Hematopoietic multipotent progenitor cell treated with erythropoietin and hydrocortisone succinate and interleukin-3 and kit ligand, for 6 days (in vitro differentiated cells): ENCODE measurements around the gene NISCH.
"Not testable (repeated sequence)": the region's sequence is repeated elsewhere in the genome, so short reads cannot be mapped to it uniquely, and the experiment has no call there.

ENCODE experiments used
- DNase-seq: peaks from one replicate; pipeline ENCODE4 v3.0.0-alpha.2; 2015

NISCH gene

DNA sequence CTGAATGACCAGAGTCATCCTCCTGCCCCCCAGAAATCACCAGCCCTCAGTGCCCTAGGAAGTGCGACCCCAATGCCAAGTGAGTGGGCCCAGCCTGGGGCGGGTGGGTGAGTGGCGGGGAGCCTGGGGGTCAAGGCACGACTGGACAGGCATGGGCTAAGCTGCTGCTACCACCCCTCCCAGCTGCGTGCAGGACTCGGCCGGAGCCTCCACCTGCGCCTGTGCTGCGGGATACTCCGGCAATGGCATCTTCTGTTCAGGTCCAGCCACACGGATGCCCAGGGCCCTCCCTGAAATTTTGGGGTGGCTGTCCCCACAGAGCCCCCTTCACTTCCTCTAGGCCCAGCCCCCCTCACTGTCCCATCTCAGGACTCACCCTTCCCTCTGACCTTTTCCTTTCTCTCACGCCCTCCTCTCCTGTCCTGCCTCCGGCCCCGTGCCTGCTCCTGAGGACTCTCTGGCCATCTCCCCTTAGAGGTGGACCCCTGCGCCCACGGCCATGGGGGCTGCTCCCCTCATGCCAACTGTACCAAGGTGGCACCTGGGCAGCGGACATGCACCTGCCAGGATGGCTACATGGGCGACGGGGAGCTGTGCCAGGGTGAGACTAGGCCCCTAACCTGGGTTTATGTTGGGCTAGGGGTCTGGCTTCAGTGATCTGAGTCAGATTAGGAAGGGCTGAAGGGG is 61.2 kb downstream of the NISCH start:
- DNase-seq: no peak

GRCh38 chr3:52517796-52518722 is 62.7 kb downstream of the NISCH start:
- DNase-seq: no peak

- no peak for DNase-seq
Observed at GRCh38 chr3:52518723-52519444, 63.5 kb downstream of the NISCH start.

GRCh38 chr3:52519445-52520140 is 64.2 kb downstream of the NISCH start:
- no peak for DNase-seq

DNA sequence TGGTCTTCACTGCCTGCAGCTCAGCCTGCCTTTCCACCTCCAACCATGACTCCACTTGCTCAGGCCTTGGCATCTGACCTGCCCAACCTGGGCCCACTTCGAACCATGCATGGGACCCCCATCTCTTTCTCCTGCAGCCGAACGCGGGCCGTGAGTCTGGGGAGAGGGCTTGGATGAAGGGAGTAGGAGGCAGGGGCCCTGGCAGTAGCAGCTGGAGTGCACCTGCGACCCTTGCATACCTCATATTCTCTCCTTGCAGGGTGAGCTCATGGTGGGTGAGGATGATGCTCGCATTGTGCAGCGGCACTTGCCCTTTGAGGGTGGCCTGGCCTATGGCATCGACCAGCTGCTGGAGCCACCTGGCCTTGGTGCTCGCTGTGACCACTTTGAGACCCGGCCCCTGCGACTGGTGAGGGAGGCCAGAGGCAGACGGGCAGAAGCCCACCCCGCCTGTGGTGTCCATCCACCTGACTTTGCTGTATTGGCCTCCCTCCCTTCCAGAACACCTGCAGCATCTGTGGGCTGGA is 64.8 kb downstream of the NISCH start:
- DNase-seq: no peak

- no peak for DNase-seq
Observed at GRCh38 chr3:52520716-52521487, 65.5 kb downstream of the NISCH start.

DNA sequence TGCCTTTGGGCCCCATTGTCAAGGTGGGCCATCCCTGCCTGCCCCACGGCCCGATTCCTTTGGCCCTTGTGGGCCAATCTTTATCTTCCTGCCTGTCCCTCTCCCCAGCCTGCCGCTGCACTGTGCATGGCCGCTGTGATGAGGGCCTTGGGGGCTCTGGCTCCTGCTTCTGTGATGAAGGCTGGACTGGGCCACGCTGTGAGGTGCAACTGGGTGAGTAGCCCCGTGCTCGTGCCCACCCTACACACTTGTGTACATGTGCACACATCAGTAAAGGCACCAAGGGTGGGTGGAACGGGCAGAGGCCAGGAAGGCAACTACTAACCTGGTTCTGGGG is 66.1 kb downstream of the NISCH start:
- no peak for DNase-seq

DNA sequence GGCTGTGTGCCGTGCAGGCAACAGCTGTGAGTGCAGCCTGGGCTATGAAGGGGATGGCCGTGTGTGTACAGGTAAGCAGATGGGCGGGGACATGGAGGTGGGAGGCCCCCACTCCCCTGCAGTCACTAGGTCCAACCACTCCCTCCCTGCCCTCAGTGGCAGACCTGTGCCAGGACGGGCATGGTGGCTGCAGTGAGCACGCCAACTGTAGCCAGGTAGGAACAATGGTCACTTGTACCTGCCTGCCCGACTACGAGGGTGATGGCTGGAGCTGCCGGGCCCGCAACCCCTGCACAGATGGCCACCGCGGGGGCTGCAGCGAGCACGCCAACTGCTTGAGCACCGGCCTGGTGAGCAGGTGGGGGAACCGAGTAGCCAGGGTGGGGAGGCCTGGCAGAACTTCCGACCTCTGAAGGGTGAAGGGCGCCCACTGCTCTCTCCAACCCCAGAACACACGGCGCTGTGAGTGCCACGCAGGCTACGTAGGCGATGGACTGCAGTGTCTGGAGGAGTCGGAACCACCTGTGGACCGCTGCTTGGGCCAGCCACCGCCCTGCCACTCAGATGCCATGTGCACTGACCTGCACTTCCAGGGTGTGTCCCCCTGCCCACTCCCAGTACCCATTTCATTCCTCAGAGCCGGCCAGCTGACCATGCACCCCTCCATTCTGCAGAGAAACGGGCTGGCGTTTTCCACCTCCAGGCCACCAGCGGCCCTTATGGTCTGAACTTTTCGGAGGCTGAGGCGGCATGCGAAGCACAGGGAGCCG is 66.7 kb downstream of the NISCH start:
- no peak for DNase-seq

DNA sequence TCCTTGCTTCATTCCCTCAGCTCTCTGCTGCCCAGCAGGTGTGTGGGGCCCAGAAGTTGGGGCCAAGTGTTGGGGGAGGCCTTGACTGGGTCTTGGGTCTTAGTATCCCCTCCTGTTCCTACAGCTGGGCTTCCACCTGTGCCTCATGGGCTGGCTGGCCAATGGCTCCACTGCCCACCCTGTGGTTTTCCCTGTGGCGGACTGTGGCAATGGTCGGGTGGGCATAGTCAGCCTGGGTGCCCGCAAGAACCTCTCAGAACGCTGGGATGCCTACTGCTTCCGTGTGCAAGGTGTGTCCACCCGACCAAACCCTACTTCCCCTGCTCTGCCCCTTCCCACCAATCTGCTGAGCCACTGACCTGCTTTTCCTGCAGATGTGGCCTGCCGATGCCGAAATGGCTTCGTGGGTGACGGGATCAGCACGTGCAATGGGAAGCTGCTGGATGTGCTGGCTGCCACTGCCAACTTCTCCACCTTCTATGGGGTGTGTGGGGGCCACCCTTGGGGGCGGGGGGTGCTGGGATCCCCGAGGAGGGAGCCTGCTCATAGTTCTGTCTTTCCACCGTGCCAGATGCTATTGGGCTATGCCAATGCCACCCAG is 67.3 kb downstream of the NISCH start:
- DNase-seq: no peak

- DNase-seq: no peak
Observed at GRCh38 chr3:52523386-52524257, 68.2 kb downstream of the NISCH start.

DNA sequence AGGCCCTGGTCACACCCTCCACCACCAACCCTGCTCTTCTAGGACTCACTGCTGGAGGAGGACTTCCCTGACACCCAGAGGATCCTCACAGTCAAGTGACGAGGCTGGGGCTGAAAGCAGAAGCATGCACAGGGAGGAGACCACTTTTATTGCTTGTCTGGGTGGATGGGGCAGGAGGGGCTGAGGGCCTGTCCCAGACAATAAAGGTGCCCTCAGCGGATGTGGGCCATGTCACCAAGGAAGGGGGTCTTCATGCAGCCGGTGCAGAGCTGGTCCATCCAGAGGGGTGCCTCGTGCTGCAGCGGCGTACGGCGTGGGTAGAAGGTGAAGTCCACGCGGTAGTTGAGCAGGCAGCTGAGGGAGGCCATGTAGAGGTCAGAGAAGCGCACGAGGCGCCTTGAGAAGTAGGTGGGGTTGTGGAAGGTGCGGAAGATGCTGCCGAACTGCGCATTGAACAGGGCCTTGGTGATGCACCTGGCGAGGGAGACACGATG is 68.9 kb downstream of the NISCH start:
- no peak for DNase-seq

DNA sequence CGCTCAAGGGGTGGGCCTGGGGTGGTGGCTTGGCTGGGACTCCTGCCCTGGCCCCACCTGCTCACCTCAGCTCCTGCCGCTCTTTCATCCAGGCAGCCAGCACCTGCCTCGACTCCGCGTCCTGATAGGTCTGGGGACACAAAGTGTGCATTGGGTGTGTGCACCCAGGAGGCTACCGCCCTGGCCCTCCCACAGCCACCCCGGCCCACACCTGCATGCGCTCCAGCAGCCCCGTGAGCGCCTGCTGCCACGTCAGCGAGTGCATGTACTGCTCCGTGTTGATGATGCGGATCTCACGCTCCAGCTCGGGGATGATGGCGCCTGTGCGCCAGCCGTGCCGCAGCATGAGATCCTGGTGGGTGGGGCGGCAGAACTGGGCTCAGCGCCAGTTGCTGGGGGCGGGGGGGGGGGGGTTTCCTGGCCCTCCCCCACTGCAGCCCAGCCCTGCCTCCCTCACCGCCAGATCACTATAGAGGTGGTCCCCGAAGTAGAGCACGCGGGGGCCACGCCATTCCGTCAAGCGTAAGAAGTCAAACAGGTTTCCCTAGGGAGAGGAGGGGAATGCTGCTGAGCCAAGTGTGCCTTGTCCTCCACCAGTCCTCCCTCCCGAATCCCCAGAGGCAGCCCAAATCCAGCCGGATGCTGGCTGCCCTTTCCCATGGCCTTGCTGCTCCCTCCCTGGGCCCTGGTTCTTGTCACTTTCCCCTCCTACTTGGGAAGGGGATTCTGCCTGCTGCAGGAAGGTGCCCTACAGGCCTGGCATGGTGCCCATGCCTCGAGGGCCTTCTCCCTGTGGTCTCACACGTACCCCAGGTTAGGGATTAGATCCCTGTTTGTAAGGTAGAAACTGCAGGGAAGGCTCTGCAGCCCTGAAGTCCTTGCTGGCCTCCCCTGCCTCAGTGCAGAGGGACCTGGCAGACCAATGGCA is 69.6 kb downstream of the NISCH start:
- no peak for DNase-seq

DNA sequence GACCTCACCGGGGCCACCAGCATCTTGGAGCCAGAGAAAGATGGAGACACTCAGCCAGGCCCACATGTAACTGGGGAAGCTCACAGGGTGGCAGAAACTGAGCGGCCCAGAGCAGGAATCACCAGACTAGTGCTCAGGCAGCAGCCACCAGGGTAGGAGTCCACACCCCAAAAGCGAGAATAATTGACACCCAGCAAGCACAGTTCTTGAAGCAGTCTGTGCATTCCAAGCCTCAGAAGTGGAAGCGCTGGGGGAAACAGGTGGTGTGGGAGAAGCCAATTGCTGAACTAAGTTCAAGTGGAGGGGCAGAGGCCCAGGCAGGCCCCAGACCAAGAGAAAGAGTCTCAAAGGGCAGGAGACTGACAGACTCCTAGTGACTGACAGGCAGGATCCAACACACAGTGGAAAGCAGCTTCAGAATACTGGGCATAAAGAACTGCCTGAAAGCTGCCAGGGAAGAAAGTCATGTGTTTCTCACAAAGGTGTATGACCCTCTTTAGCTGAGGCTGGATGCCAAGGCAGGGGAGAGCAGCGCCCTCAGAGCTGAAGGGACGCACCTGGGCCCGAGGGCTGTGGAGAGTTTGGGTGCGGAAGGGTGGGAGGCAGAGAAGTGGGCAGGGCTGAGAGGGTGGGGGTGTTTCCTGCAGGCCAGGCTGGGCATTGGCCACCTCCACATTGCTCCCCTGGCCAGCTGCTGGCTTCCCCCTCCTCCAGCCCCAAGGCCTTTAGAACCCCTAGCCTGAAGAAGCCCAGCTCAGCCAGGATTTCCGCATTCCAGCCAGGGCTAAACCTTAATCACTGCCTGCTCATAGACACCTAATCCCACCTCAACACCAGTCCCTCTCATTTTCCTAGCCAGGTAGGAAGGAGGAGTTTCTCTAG is 70.5 kb downstream of the NISCH start:
- no peak for DNase-seq

GRCh38 chr3:52526671-52527038 is 71.3 kb downstream of the NISCH start:
- not testable (repeated sequence) for DNase-seq

GRCh38 chr3:52527039-52527731 is 71.8 kb downstream of the NISCH start:
- DNase-seq: no peak

DNA sequence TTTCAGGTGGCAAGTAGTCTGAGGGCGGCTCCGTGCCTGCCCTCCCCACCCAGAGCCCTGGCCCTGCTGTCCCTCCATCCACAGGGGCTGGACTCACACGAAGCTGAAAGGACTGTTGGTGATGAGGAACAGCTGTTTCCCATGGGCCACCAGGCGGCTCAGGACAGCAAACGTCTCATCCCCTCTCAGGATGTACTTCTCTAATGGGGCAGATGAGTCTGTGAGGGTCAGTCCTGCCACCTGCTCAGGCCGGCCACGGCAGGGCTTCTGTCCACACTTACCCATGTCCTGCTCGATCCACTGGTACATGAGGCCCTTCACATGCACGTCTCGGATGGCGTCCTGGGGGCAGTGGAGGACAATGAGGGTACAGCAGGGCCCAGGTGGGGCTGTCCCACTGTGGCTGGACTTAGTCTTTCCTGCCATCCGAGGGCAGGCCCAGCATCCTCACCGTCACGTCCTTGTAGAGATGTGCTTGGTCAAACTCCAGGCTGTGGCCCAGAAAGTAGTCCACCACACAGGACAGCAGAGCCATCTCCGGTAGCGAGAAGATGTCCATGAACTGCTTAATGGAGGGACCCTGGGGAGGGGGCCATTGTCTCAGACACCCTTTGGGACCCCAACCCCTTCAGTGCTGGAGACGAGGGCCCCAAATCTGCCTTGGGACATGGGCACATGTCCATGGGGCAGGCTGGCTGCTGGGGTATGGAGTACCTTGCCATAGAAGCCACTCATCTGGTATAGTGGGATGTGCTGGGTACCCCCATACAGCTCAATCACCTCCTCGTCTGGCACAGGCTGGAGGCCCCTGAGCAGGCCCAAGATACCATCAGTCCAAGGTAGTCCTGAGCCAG is 72.6 kb downstream of the NISCH start:
- DNase-seq: no peak
